DOHH2 (cell line): ENCODE measurements around the gene GOLGA6L9.
"Not testable (repeated sequence)": the region's sequence is repeated elsewhere in the genome, so short reads cannot be mapped to it uniquely, and the experiment has no call there.

Experiments used
- CTCF ChIP-seq: fragments of 200-600 bp; sonication (generic); IDR thresholded peaks from one replicate; pipeline ENCODE4 v1.5.1; 2014; ENCODE audit warnings: antibody characterized with exemption, mild to moderate bottlenecking, low read depth, low read length; ENCODE audit not compliant: poor library complexity, severe bottlenecking
- EZH2phosphoT487 ChIP-seq: fragments of 200-600 bp; sonication (generic); IDR thresholded peaks from 2 replicates; pipeline ENCODE4 v1.6.1; 2017; ENCODE audit warnings: borderline replicate concordance, mild to moderate bottlenecking, antibody characterized with exemption, low read length, moderate library complexity, mixed read lengths

- TF ChIP-seq CTCF, EZH2phosphoT487: not testable (repeated sequence)
These were observed 19.3 kb upstream of the GOLGA6L9 start for GRCh38 chr15:82410306-82410705.
